SH-SY5Y (cell line): ENCODE results near the gene DDX51.

ENCODE experiments used
- GATA2 ChIP-seq: IDR thresholded peaks from 2 replicates; pipeline ENCODE4 v1.6.1; 2011; ENCODE audit warnings: mild to moderate bottlenecking, low read depth, low read length
- GATA3 ChIP-seq: IDR thresholded peaks from 2 replicates; pipeline ENCODE4 v1.6.1; 2011; ENCODE audit warnings: low read depth, mild to moderate bottlenecking, low read length, moderate library complexity

GRCh38 chr12:132178801-132179401 lies 34.8 kb upstream of the DDX51 start:
- no peak for TF ChIP-seq GATA3
- TF ChIP-seq GATA2, result no peak
